Mesenchymal stem cell (in vitro differentiated cells and primary cell): ENCODE results near the gene USP7.

Experiments used
- DNase-seq: peaks from one replicate; pipeline ENCODE4 v3.0.0-alpha.2; 2013
- H2AFZ ChIP-seq: one replicate; pipeline ENCODE4 v1.6.1; 2013; ENCODE audit warnings: low read depth, mild to moderate bottlenecking, control low read depth, inconsistent platforms, low read length, moderate library complexity
- H2AK5ac ChIP-seq: 2 replicates; pipeline ENCODE4 v1.6.1; 2013; ENCODE audit warnings: low read length, moderate library complexity, mild to moderate bottlenecking, inconsistent platforms; ENCODE audit not compliant: severe bottlenecking
- H2BK120ac ChIP-seq: one replicate; pipeline ENCODE4 v1.6.1; 2013; ENCODE audit warnings: low read depth, mild to moderate bottlenecking, inconsistent platforms, low read length, moderate library complexity
- H2BK12ac ChIP-seq, 2 experiments: one replicate each; pipeline ENCODE4 v1.6.1; 2013; ENCODE audit warnings: inconsistent platforms in 2 of 2, low read length in 2 of 2, mild to moderate bottlenecking in 2 of 2, moderate library complexity in 2 of 2, control low read depth in 1 of 2
- H2BK15ac ChIP-seq: one replicate; pipeline ENCODE4 v1.6.1; 2013; ENCODE audit warnings: mild to moderate bottlenecking, low read depth, inconsistent platforms; ENCODE audit not compliant: poor library complexity, severe bottlenecking
- H2BK5ac ChIP-seq: 2 replicates; pipeline ENCODE4 v1.6.1; 2013; ENCODE audit warnings: low read depth, mild to moderate bottlenecking, low read length, control low read depth, inconsistent platforms; ENCODE audit not compliant: poor library complexity, severe bottlenecking
- H3K14ac ChIP-seq, 2 experiments: one replicate each; pipeline ENCODE4 v1.6.1; 2013; ENCODE audit warnings: inconsistent platforms in 2 of 2, low read length in 2 of 2, control low read depth in 1 of 2, mild to moderate bottlenecking in 1 of 2, moderate library complexity in 1 of 2
- H3K18ac ChIP-seq, 2 experiments: one replicate each; pipeline ENCODE4 v1.6.1; 2013; ENCODE audit warnings: inconsistent platforms in 2 of 2, low read length in 2 of 2, control low read depth in 1 of 2, low read depth in 1 of 2, mild to moderate bottlenecking in 1 of 2
- H3K23ac ChIP-seq, 2 experiments: one replicate each; pipeline ENCODE4 v1.6.1; 2013; ENCODE audit warnings: inconsistent platforms in 2 of 2, low read length in 2 of 2, mild to moderate bottlenecking in 2 of 2, moderate library complexity in 2 of 2, control low read depth in 1 of 2
- H3K27ac ChIP-seq: 2 replicates; pipeline ENCODE4 v1.5.1; 2013; ENCODE audit warnings: mild to moderate bottlenecking, moderate library complexity, low read length, control low read depth, inconsistent platforms; ENCODE audit not compliant: poor library complexity, severe bottlenecking
- H3K27me3 ChIP-seq, 2 experiments: 2 replicates each; pipeline versions ENCODE4 v1.6.1 to v1.7.0; 2013; ENCODE audit warnings: low read length in 2 of 2, mild to moderate bottlenecking in 2 of 2, moderate library complexity in 2 of 2, control low read depth in 1 of 2, inconsistent platforms in 1 of 2; ENCODE audit not compliant: control insufficient read depth in 1 of 2, insufficient read depth in 1 of 2
- H3K36me3 ChIP-seq, 2 experiments: 2 replicates each; pipeline versions ENCODE4 v1.6.1 to v1.7.0; 2013; ENCODE audit warnings: low read length in 2 of 2, control low read depth in 1 of 2, inconsistent platforms in 1 of 2, low read depth in 1 of 2, mild to moderate bottlenecking in 1 of 2; ENCODE audit not compliant: insufficient read depth in 2 of 2, control insufficient read depth in 1 of 2
- H3K4ac ChIP-seq, 2 experiments: one replicate each; pipeline ENCODE4 v1.6.1; 2013; ENCODE audit warnings: inconsistent platforms in 2 of 2, low read length in 2 of 2, mild to moderate bottlenecking in 2 of 2, moderate library complexity in 2 of 2, control low read depth in 1 of 2, low read depth in 1 of 2
- H3K4me1 ChIP-seq: 2 replicates; pipeline ENCODE4 v1.6.1; 2013; ENCODE audit warnings: low read depth, low read length, control low read depth; ENCODE audit not compliant: control insufficient read depth, insufficient read depth
- H3K4me2 ChIP-seq: 2 replicates; pipeline ENCODE4 v1.6.1; 2013; ENCODE audit warnings: low read length, mild to moderate bottlenecking, inconsistent platforms; ENCODE audit not compliant: poor library complexity, severe bottlenecking
- H3K4me3 ChIP-seq, 2 experiments: 2 replicates each; pipeline versions ENCODE4 v1.5.1 to v1.7.0; 2013; ENCODE audit warnings: low read length in 2 of 2, mild to moderate bottlenecking in 2 of 2, control low read depth in 1 of 2, low read depth in 1 of 2; ENCODE audit not compliant: insufficient read depth in 1 of 2
- H3K79me1 ChIP-seq: replicated peaks from 2 replicates; pipeline ENCODE4 v1.6.1; 2013; ENCODE audit warnings: mild to moderate bottlenecking, control low read depth, low read length, inconsistent platforms; ENCODE audit not compliant: poor library complexity, severe bottlenecking
- H3K9ac ChIP-seq: 2 replicates; pipeline ENCODE4 v1.7.0; 2013; ENCODE audit warnings: mild to moderate bottlenecking, low read length, moderate library complexity
- H3K9me3 ChIP-seq: 2 replicates; pipeline ENCODE4 v1.7.0; 2013; ENCODE audit warnings: mild to moderate bottlenecking, low read length; ENCODE audit not compliant: control insufficient read depth
- H4K8ac ChIP-seq: one replicate; pipeline ENCODE4 v1.6.1; 2013; ENCODE audit warnings: inconsistent platforms, mild to moderate bottlenecking, low read length, moderate library complexity
- H4K91ac ChIP-seq: one replicate; pipeline ENCODE4 v1.6.1; 2013; ENCODE audit warnings: mild to moderate bottlenecking, low read length, inconsistent platforms
- WGBS: methylation state at CpG from one replicate; pipeline ENCODE4 v1.1.7; 2013; ENCODE audit warnings: mixed read lengths; 5-methylcytosine and 5-hydroxymethylcytosine counted together

USP7 gene

DNA sequence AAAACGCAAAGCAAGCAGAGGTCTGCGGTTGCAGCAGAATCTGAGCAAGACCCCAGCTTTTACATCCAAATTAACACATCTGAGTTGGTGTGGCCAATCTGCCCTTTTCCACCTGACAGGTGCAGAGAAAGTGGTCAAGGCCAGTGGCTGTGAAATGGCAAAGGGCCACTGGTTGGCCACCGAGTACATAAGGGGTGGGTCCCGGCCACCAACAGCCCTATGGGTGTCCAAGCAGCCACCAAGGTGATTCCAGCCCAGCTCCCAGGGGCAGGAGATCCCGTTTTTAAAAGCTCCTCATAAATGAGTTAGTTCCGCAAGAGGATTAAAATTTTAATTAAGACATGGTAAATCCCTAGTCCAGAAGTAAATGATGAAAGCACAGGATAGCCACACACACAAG is 29.1 kb downstream of the USP7 start:
- Histone ChIP-seq H2AK5ac (no peak overlapping the region), H3K36me3 (peaks cover 0 to 6% of the 10 kb centered on the region in 2 experiments), H2AFZ (no peak overlapping the region), H3K4ac (no peak overlapping the region), H3K27me3 (no peaks in the 10 kb centered on the region), H4K8ac (no peak overlapping the region), H3K4me1 (peaks cover 6% of the 10 kb centered on the region), H3K9ac (no peak overlapping the region), H3K4me2 (no peak overlapping the region), H3K79me1 (peaks cover 7% of the 10 kb centered on the region), H2BK15ac (no peak overlapping the region), H3K4me3 (no peak overlapping the region), H3K18ac (no peak overlapping the region), H2BK12ac (no peak overlapping the region), H2BK5ac (no peak overlapping the region), H3K14ac (no peak overlapping the region), H4K91ac (no peak overlapping the region), H3K27ac (no peak overlapping the region), H3K9me3 (no peaks in the 10 kb centered on the region), H2BK120ac (no peak overlapping the region), H3K23ac (no peak overlapping the region)
- DNase-seq: no peak
- WGBS: 92% methylated on average over 5 of the region's 6 CpGs

DNA sequence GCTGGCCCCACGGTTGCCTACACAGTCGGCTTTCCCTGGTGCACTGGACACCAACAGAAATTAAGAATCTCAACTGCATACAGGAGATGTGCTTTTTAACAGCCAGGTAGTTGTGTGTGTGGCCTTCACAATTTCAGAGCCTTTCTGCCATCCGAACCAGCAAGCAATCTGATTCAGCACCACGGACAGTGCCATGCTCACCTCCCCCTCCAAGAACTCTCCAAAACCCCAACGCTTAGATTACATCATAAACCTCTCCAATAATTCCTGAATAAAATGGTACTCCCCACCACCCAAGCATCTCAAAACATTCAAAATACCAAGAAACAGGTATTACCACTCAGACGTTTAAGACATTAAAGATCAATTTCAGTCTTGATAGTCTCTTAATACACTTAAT is 31.8 kb downstream of the USP7 start:
- H3K4me3 ChIP-seq: no peak overlapping the region
- no peaks in the 10 kb centered on the region for H3K9me3 ChIP-seq
- H3K27ac ChIP-seq: no peak overlapping the region
- H3K9ac ChIP-seq: no peak overlapping the region
- DNase-seq: peak; percentile 67
- peaks cover 13 to 30% of the 10 kb centered on the region in 2 experiments for H3K36me3 ChIP-seq
- H3K14ac ChIP-seq: no peak overlapping the region
- no peak overlapping the region for H3K18ac ChIP-seq
- H3K27me3 ChIP-seq: no peaks in the 10 kb centered on the region
- no peak overlapping the region for H4K91ac ChIP-seq
- no peak overlapping the region for H2AFZ ChIP-seq
- H3K4me1 ChIP-seq: peaks cover 4% of the 10 kb centered on the region
- H3K79me1 ChIP-seq: peaks cover 16% of the 10 kb centered on the region
- no peak overlapping the region for H2AK5ac ChIP-seq
- H2BK12ac ChIP-seq: no peak overlapping the region
- no peak overlapping the region for H3K4ac ChIP-seq
- no peak overlapping the region for H3K23ac ChIP-seq
- no peak overlapping the region for H4K8ac ChIP-seq
- no peak overlapping the region for H2BK5ac ChIP-seq
- WGBS: 35% methylated on average over 5 of the region's 6 CpGs
- no peak overlapping the region for H2BK15ac ChIP-seq
- H2BK120ac ChIP-seq: no peak overlapping the region
- H3K4me2 ChIP-seq: no peak overlapping the region

DNA sequence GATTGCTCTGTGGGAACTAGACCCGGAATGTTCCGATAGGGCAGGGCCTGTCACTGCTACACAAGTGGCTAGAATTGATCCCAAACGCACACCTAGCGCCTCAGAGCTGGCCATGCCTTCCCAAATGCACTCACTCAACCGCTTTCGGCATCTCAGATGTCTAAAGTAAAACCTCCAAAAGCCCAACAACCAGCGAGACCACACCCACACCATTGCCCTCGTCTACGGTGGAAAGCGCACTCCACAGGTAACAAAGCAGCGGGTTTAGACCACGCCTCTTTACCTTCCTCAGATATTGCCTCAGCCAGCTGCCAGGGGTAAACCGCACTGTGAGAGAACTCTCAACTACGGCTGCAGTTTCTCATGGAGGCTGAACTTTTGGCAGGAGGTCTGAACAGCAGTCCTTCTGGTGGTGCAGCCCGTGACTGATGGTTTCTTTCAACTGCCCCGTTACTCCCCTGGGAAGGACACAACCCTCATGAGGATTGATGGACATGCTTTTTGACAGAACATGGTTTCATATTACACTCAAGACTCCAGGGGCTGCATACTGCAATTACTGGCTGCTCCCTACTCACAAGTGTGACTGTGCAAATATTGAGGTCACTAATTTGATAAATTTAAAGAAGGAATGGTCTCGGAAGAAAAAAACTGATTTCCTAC is 34.5 kb downstream of the USP7 start:
- H2AK5ac ChIP-seq: no peak overlapping the region
- peaks cover 20% of the 10 kb centered on the region for H3K79me1 ChIP-seq
- no peak overlapping the region for H3K14ac ChIP-seq
- H4K8ac ChIP-seq: no peak overlapping the region
- H2AFZ ChIP-seq: no peak overlapping the region
- no peak overlapping the region for H2BK12ac ChIP-seq
- H2BK5ac ChIP-seq: no peak overlapping the region
- no peak overlapping the region for H2BK15ac ChIP-seq
- no peak overlapping the region for H4K91ac ChIP-seq
- no peak overlapping the region for H3K4ac ChIP-seq
- DNase-seq: no peak
- no peaks in the 10 kb centered on the region for H3K4me1 ChIP-seq
- H3K9ac ChIP-seq: no peak overlapping the region
- no peak overlapping the region for H2BK120ac ChIP-seq
- H3K18ac ChIP-seq: no peak overlapping the region
- H3K4me2 ChIP-seq: no peak overlapping the region
- no peaks in the 10 kb centered on the region for H3K9me3 ChIP-seq
- 97% methylated on average over 16 of the region's 17 CpGs for WGBS
- no peak overlapping the region for H3K27ac ChIP-seq
- H3K36me3 ChIP-seq: peaks cover 17 to 46% of the 10 kb centered on the region in 2 experiments
- H3K23ac ChIP-seq: no peak overlapping the region
- H3K4me3 ChIP-seq: no peak overlapping the region
- H3K27me3 ChIP-seq: no peaks in the 10 kb centered on the region

DNA sequence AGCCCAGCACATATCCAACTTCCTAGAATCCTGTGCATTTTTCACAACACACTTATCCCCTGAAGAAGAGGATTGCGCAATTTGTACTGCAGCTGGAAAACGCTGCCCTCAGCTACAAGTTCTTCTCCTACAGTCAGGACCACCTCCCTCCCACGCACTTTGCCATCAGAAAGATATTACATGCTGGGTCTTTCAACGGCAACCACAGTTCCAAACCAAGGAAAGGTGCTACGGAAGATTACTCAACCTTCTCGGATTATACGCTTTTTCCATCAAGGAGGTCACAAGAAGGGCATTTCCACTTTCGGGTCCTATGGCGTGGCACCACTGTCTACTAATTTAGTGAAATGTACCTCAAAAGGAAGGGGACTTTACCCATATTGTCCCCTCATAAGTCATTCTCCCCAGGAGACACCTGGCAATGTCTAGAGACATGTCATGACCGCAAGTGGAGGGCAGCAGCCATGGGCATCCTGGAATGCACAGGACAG is 35.2 kb downstream of the USP7 start:
- H3K36me3 ChIP-seq: peaks cover 19 to 47% of the 10 kb centered on the region in 2 experiments
- H3K4me1 ChIP-seq: no peaks in the 10 kb centered on the region
- H3K23ac ChIP-seq: no peak overlapping the region
- WGBS: 92% methylated on average over 10 of the region's 10 CpGs
- no peak overlapping the region for H2BK5ac ChIP-seq
- H3K4ac ChIP-seq: no peak overlapping the region
- H4K8ac ChIP-seq: no peak overlapping the region
- H3K4me3 ChIP-seq: no peak overlapping the region
- H3K27ac ChIP-seq: no peak overlapping the region
- no peaks in the 10 kb centered on the region for H3K9me3 ChIP-seq
- no peak overlapping the region for H3K18ac ChIP-seq
- H2AFZ ChIP-seq: no peak overlapping the region
- no peak overlapping the region for H3K9ac ChIP-seq
- no peak overlapping the region for H4K91ac ChIP-seq
- no peaks in the 10 kb centered on the region for H3K27me3 ChIP-seq
- no peak overlapping the region for H3K14ac ChIP-seq
- H3K4me2 ChIP-seq: no peak overlapping the region
- H2BK12ac ChIP-seq: no peak overlapping the region
- no peak overlapping the region for H2BK15ac ChIP-seq
- DNase-seq: peak; percentile 52
- H2AK5ac ChIP-seq: no peak overlapping the region
- H3K79me1 ChIP-seq: peaks cover 25% of the 10 kb centered on the region
- H2BK120ac ChIP-seq: no peak overlapping the region
